GM10248 (cell line): ENCODE results near the gene SMAD6.

Source experiments
- CTCF ChIA-PET: fragments of 300-600 bp; sonication (Branson Sonifier 250); formaldehyde crosslinking; extraction: SDS; loops from one replicate; lab custom pipeline; 2021; ENCODE audit warnings: antibody characterized with exemption; lab: Yijun Ruan, JAX
- POLR2A ChIA-PET: fragments of 350-650 bp; sonication (Branson Sonifier 250); formaldehyde crosslinking; extraction: SDS; loops from one replicate; lab custom pipeline; 2020; ENCODE audit warnings: antibody characterized with exemption; lab: Yijun Ruan, JAX
- DNase-seq: peaks from one replicate; pipeline ENCODE4 v3.0.0; 2012; ENCODE audit errors: extremely low spot score
- CTCF ChIP-seq: IDR thresholded peaks from 2 replicates; pipeline ENCODE4 v1.5.1; 2012; ENCODE audit warnings: mild to moderate bottlenecking, low read depth; ENCODE audit errors: extremely low read depth, missing control alignments, control extremely low read depth

Gene SMAD6

GRCh38 chr15:66721020-66721419 lies 19.0 kb downstream of the SMAD6 start:
- no peak for DNase-seq
- CTCF ChIA-PET = interaction anchor here (0.9 to 1.1 kb wide), 2 partner anchors 13 to 86 kb away, joined by 3 read pairs; no protein-coding TSS in a partner anchor
- POLR2A ChIA-PET = no interaction called here
- TF ChIP-seq CTCF = no peak

GRCh38 chr15:66721501-66721937 lies 19.5 kb downstream of the SMAD6 start:
- POLR2A ChIA-PET = no interaction called here
- CTCF ChIA-PET = interaction anchor here (0.9 kb wide), 1 partner anchor 86 kb away, joined by 3 read pairs; no protein-coding TSS in a partner anchor
- TF ChIP-seq CTCF = no peak
- no peak for DNase-seq

GRCh38 chr15:66721954-66722353 lies 19.9 kb downstream of the SMAD6 start:
- DNase-seq = no peak
- ChIA-PET POLR2A (no interaction called here), CTCF (interaction anchor here (0.9 kb wide), 1 partner anchor 85 kb away, joined by 3 read pairs; no protein-coding TSS in a partner anchor)
- TF ChIP-seq CTCF = no peak

GRCh38 chr15:66722757-66723540 lies 20.9 kb downstream of the SMAD6 start:
- ChIA-PET CTCF (interaction anchor here (1.1 kb wide), 1 partner anchor 104 kb away, joined by 3 read pairs; no protein-coding TSS in a partner anchor), POLR2A (no interaction called here)
- TF ChIP-seq CTCF = no peak
- DNase-seq = no peak

GRCh38 chr15:66723826-66724731 lies 22.0 kb downstream of the SMAD6 start:
- TF ChIP-seq CTCF = no peak
- no peak for DNase-seq
- CTCF ChIA-PET = interaction anchor here (1.0 to 1.2 kb wide), 2 partner anchors 13 to 45 kb away, joined by 3 read pairs; no protein-coding TSS in a partner anchor
- POLR2A ChIA-PET = no interaction called here
